CD8-positive, alpha-beta memory T cell (primary cell): ENCODE results near the gene ODF4. TPM values are rescaled to one million over a fixed set of nuclear protein-coding genes. Genes with fewer than 3 reads are reported as not detected.
"Not testable (repeated sequence)": the region's sequence is repeated elsewhere in the genome, so short reads cannot be mapped to it uniquely, and the experiment has no call there.

ENCODE experiments used
- CTCF ChIA-PET: fragments of 350-600 bp; sonication (Branson Sonifier 250); formaldehyde crosslinking; loops from one replicate; lab custom pipeline; 2021; ENCODE audit warnings: antibody characterized with exemption; lab: Charles Lee
- POLR2A ChIA-PET: fragments of 350-600 bp; sonication (Branson Sonifier 250); formaldehyde crosslinking; loops from one replicate; lab custom pipeline; 2021; ENCODE audit warnings: antibody characterized with exemption; lab: Charles Lee
- DNase-seq, 5 donors: peaks; one replicate each; pipeline versions ENCODE4 v3.0.0 to v3.0.0-alpha.2; 2020 to 2022; ENCODE audit warnings: mixed read lengths in 1 of 5
- H3K27ac ChIP-seq: one replicate; pipeline ENCODE4 v1.7.0; 2013; ENCODE audit warnings: low read depth, mild to moderate bottlenecking, low read length, moderate library complexity
- H3K27me3 ChIP-seq: 2 replicates; pipeline ENCODE4 v1.7.0; 2013; ENCODE audit warnings: low read length, mild to moderate bottlenecking; ENCODE audit not compliant: insufficient read depth, poor library complexity, severe bottlenecking
- H3K36me3 ChIP-seq: 2 replicates; pipeline ENCODE4 v1.7.0; 2013; ENCODE audit warnings: mild to moderate bottlenecking, low read length, moderate library complexity; ENCODE audit not compliant: insufficient read depth
- H3K4me1 ChIP-seq: 2 replicates; pipeline ENCODE4 v1.7.0; 2013; ENCODE audit warnings: mild to moderate bottlenecking, low read length, moderate library complexity; ENCODE audit not compliant: insufficient read depth
- H3K4me3 ChIP-seq: 2 replicates; pipeline ENCODE4 v1.7.0; 2013; ENCODE audit warnings: mild to moderate bottlenecking, low read length
- H3K9me3 ChIP-seq: 2 replicates; pipeline ENCODE4 v1.7.0; 2013; ENCODE audit warnings: mild to moderate bottlenecking, low read length
- H3K27ac Mint-ChIP-seq, 8 donors: one replicate each; pipeline ENCODE4 v1.8.0; 2020 to 2021; ENCODE audit warnings: mixed read lengths in 8 of 8, mild to moderate bottlenecking in 6 of 8, inconsistent platforms in 3 of 8, moderate library complexity in 3 of 8
- H3K27me3 Mint-ChIP-seq, 2 donors: one replicate each; pipeline ENCODE4 v1.8.0; 2020 to 2021; ENCODE audit warnings: mixed read lengths in 2 of 2, mild to moderate bottlenecking in 1 of 2, moderate library complexity in 1 of 2
- H3K36me3 Mint-ChIP-seq, 3 donors: one replicate each; pipeline ENCODE4 v1.8.0; 2020 to 2021; ENCODE audit warnings: mixed read lengths in 3 of 3, inconsistent platforms in 1 of 3, mild to moderate bottlenecking in 1 of 3
- H3K4me1 Mint-ChIP-seq, 3 donors: one replicate each; pipeline ENCODE4 v1.8.0; 2020 to 2021; ENCODE audit warnings: mixed read lengths in 3 of 3, inconsistent platforms in 1 of 3, mild to moderate bottlenecking in 1 of 3
- H3K4me3 Mint-ChIP-seq, 7 donors: one replicate each; pipeline ENCODE4 v1.8.0; 2020 to 2021; ENCODE audit warnings: mixed read lengths in 7 of 7, mild to moderate bottlenecking in 6 of 7, moderate library complexity in 4 of 7, inconsistent platforms in 2 of 7
- H3K9me3 Mint-ChIP-seq, 5 donors: one replicate each; pipeline ENCODE4 v1.8.0; 2020 to 2022; ENCODE audit warnings: mixed read lengths in 5 of 5, mild to moderate bottlenecking in 3 of 5, moderate library complexity in 2 of 5, inconsistent platforms in 1 of 5
- polyA plus RNA-seq: library from polyadenylated mRNA; unstranded; fragments of 300-500 nt; fragmentation: Illumina TruSeq; gene quantifications from one replicate; pipeline ENCODE4 v1.2.3, GENCODE V29; 2021
- total RNA-seq, 2 experiments: library from RNA; stranded (reverse); gene quantifications; one replicate each; pipeline ENCODE4 v1.2.3, GENCODE V29; 2021

Gene ODF4
- total and polyA plus RNA-seq, 3 experiments from 2014 or later, result not detected

DNA sequence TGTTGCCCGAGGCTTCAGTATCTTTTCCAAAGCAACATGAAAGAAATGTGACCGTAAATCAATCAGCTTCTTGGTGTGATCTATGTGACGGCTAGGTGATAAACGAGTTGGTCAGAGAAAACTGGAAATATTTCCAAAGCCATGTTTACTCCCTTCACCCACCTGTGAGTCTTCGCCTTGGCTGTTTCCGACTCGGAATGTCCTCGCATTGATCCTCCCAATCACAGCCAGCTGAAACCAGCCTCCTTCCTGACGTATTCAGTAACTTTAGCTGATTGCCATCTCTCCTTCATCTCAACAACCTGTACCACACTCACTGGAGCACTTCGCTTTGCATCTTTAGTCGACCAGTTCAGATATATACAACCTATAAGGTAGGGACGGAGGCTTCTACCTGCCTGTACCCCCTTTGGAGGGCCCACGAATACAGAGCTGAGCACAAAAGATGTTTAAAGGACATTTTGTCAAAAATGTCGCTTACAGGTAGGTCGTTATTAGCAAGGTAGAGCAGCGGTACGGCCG lies 36.2 kb downstream of the ODF4 start:
- Histone ChIP-seq H3K9me3 (no peaks in the 10 kb centered on the region), H3K4me1 (peaks cover 27% of the 10 kb centered on the region), H3K36me3 (peaks cover 34% of the 10 kb centered on the region), H3K27me3 (no peaks in the 10 kb centered on the region), H3K4me3 (peak overlapping the region; percentile 77), H3K27ac (peak overlapping the region; percentile 62)
- ChIA-PET CTCF (interaction anchor here (1.0 to 1.9 kb wide), 8 partner anchors 8 to 315 kb away, joined by 3 to 5 read pairs (median 4); partner anchors contain the start of gene NDEL1), POLR2A (interaction anchor here (0.6 to 1.4 kb wide), 3 partner anchors 80 to 300 kb away, joined by 3 to 6 read pairs (median 3); partner anchors contain the start of gene BORCS6)
- Mint-ChIP-seq H3K27me3 (no peaks in the 10 kb centered on the region), H3K9me3 (no peaks in the 10 kb centered on the region), H3K4me1 (peaks cover 41 to 55% (median 50%) of the 10 kb centered on the region in 3 donors), H3K4me3 (peak overlapping the region; percentile 88 to 97 (median 91)), H3K36me3 (peaks cover 5 to 61% (median 17%) of the 10 kb centered on the region in 3 donors), H3K27ac (peak overlapping the region; percentile 82 to 97 (median 92))
- DNase-seq, result no peak

DNA sequence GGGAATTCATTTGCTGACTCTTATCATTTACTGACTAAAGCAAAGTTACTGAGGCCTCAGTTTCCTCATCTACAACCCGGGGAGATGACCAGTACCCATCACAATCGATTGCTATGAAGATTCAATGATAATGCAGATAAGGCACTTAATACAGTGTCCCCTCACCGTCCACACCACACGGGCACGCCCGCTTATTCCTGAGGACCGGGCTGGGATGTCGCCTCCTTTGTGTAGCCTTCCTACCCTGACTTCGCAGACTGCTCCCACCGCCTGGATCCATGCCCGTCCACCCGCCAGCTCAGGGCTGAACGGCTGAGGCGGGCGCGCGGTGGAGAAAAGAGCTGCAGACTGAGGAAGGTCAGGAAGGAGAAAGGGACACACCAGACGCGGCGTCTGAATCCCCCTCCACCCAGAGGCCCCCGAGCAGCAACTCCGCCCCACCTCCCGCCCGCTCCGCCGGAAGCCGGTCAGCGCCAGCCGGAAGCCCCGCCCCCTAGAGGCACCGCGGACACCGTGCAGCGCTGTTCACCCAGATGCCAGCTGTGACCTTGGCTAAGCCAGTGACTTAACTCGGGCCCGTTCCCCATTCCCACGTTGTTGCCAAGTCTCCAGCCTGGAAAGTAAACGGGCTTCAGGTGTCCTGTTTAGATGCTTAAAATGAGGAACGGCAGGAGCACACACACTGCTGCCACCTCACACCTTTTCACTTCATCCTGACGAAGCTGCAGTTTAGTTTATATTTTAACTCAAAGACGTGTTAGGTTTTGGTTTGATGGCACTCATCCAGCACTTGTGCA lies 36.8 kb downstream of the ODF4 start, which contains the start of gene KRABD2:
TSS of gene KRABD2 (minus strand) at position 434 of the 797 bp plus-strand sequence.
- DNase-seq, result peak; percentile 86 to 93 (median 88)
- H3K9me3 ChIP-seq, result no peaks in the 10 kb centered on the region
- no peaks in the 10 kb centered on the region for H3K9me3 Mint-ChIP-seq
- H3K27ac Mint-ChIP-seq, result peak within 1 kb of the TSS; percentile 83 to 97 (median 94)
- H3K4me1 ChIP-seq, result peaks cover 34% of the 10 kb centered on the region
- H3K27me3 ChIP-seq, result no peaks in the 10 kb centered on the region
- CTCF ChIA-PET, result interaction anchor here (0.8 to 1.9 kb wide), 9 partner anchors 10 to 369 kb away, joined by 3 to 6 read pairs (median 3); partner anchors contain the start of gene NDEL1
- peaks cover 40% of the 10 kb centered on the region for H3K36me3 ChIP-seq
- H3K36me3 Mint-ChIP-seq, result peaks cover 5 to 63% (median 19%) of the 10 kb centered on the region in 3 donors
- H3K27me3 Mint-ChIP-seq, result no peaks in the 10 kb centered on the region
- POLR2A ChIA-PET, result interaction anchor here (0.5 to 1.4 kb wide), 6 partner anchors 59 to 1145 kb away, joined by 3 to 6 read pairs (median 3); partner anchors contain the start of genes BORCS6 and NDEL1
- H3K4me3 ChIP-seq, result peak within 1 kb of the TSS; percentile 77
- H3K4me3 Mint-ChIP-seq, result peak within 1 kb of the TSS; percentile 88 to 97 (median 91)
- peaks cover 46 to 62% (median 57%) of the 10 kb centered on the region in 3 donors for H3K4me1 Mint-ChIP-seq
- peak within 1 kb of the TSS; percentile 62 for H3K27ac ChIP-seq

DNA sequence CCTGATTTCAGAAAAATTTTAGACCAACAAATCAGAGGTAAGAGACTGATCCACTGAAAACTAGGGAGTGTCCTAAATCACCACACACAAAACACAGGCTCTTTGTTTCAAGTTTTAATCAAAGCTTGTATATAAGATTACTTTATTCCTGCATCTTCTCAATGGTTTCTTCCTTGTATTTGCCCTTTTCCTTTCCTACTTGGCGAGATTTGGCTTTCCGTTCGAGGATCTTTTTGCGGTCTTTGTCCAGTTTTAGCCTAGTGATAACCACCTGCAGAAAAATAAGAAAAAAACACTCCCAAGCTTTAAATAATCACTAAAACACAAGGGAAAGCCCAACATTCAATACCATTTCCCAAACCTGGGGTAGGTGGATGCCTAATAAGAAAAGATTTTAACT lies 37.8 kb downstream of the ODF4 start:
- Histone ChIP-seq H3K27ac (no peak overlapping the region), H3K36me3 (peaks cover 40% of the 10 kb centered on the region), H3K27me3 (no peaks in the 10 kb centered on the region), H3K4me3 (no peak overlapping the region), H3K4me1 (peaks cover 43% of the 10 kb centered on the region), H3K9me3 (no peaks in the 10 kb centered on the region)
- Mint-ChIP-seq H3K4me1 (peaks cover 54 to 68% (median 65%) of the 10 kb centered on the region in 3 donors), H3K27ac (peak overlapping the region; percentile 45 to 94 (median 91)), H3K9me3 (no peaks in the 10 kb centered on the region), H3K36me3 (peaks cover 5 to 66% (median 17%) of the 10 kb centered on the region in 3 donors), H3K4me3 (peak overlapping the region in 6 of 7 donors; percentile 16 to 97 (median 90)), H3K27me3 (no peaks in the 10 kb centered on the region)
- ChIA-PET POLR2A (interaction anchor here (1.2 kb wide), 1 partner anchor 58 kb away, joined by 3 read pairs; the partner anchor contains the start of gene NDEL1), CTCF (interaction anchor here (0.8 to 1.9 kb wide), 6 partner anchors 9 to 369 kb away, joined by 3 to 6 read pairs (median 4); no protein-coding TSS in a partner anchor)
- no peak for DNase-seq

DNA sequence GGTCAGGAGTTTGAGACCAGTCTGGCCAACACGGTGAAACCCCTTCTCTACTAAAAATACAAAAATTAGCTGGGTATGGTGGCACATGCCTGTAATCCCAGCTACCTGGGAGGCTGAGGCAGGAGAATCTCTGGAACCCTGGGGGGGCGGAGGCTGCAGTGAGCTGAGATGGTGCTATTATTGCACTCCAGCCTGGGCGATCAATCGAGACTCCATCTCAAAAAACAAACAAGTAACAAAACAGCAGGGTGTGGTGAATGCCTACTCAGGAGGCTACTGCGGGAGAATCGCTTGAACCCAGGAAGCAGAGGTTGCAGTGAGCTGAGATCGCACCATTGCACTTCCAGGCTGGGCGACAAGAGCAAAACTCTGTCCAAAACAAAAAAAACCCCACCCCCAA lies 38.5 kb downstream of the ODF4 start:
- Histone ChIP-seq H3K4me1 (peaks cover 43% of the 10 kb centered on the region), H3K36me3 (peaks cover 40% of the 10 kb centered on the region)
- Mint-ChIP-seq H3K4me3 (peak overlapping the region in 1 of 7 donors; percentile 97), H3K36me3 (peaks cover 9 to 73% (median 19%) of the 10 kb centered on the region in 3 donors), H3K4me1 (peaks cover 59 to 74% (median 72%) of the 10 kb centered on the region in 3 donors), H3K27ac (peak overlapping the region in 4 of 8 donors; percentile 1 to 94 (median 78))
- DNase-seq, H3K27ac ChIP-seq, H3K9me3 Mint-ChIP-seq, H3K4me3 ChIP-seq, H3K27me3 ChIP-seq, H3K9me3 ChIP-seq, H3K27me3 Mint-ChIP-seq, POLR2A ChIA-PET: not testable (repeated sequence)
- CTCF ChIA-PET, result interaction anchor here (1.6 kb wide), 1 partner anchor 368 kb away, joined by 5 read pairs; no protein-coding TSS in a partner anchor

DNA sequence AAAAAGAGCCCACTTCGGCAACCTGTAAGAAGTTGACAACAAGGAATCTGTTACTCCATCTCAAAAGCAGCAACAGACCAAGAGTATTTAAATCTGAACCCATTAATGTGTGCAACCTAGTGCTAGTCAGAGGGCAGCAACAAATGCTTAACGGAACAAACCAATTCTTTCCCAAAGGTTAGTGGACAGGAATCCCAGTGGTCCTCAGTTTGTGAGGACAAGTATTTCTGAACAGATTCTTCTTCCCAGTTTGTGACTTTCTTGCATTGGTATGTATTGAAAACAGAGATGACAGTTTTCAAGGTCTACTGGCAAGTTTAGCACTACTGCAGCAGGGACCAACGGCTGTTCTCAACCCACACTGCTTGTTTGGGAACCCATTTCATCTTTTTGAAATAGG lies 40.4 kb downstream of the ODF4 start:
- H3K36me3 ChIP-seq, result peaks cover 40% of the 10 kb centered on the region
- Mint-ChIP-seq H3K4me3 (peak overlapping the region in 4 of 7 donors; percentile 35 to 99 (median 72)), H3K9me3 (no peaks in the 10 kb centered on the region), H3K27ac (peak overlapping the region in 3 of 8 donors; percentile 43 to 56 (median 54)), H3K36me3 (peaks cover 10 to 74% (median 19%) of the 10 kb centered on the region in 3 donors), H3K27me3 (no peaks in the 10 kb centered on the region), H3K4me1 (peaks cover 66 to 87% (median 85%) of the 10 kb centered on the region in 3 donors)
- no peak overlapping the region for H3K27ac ChIP-seq
- CTCF ChIA-PET, result no interaction called here
- H3K9me3 ChIP-seq, result no peaks in the 10 kb centered on the region
- H3K4me3 ChIP-seq, result no peak overlapping the region
- H3K4me1 ChIP-seq, result peaks cover 55% of the 10 kb centered on the region
- POLR2A ChIA-PET, result no interaction called here
- DNase-seq, result no peak
- no peaks in the 10 kb centered on the region for H3K27me3 ChIP-seq

DNA sequence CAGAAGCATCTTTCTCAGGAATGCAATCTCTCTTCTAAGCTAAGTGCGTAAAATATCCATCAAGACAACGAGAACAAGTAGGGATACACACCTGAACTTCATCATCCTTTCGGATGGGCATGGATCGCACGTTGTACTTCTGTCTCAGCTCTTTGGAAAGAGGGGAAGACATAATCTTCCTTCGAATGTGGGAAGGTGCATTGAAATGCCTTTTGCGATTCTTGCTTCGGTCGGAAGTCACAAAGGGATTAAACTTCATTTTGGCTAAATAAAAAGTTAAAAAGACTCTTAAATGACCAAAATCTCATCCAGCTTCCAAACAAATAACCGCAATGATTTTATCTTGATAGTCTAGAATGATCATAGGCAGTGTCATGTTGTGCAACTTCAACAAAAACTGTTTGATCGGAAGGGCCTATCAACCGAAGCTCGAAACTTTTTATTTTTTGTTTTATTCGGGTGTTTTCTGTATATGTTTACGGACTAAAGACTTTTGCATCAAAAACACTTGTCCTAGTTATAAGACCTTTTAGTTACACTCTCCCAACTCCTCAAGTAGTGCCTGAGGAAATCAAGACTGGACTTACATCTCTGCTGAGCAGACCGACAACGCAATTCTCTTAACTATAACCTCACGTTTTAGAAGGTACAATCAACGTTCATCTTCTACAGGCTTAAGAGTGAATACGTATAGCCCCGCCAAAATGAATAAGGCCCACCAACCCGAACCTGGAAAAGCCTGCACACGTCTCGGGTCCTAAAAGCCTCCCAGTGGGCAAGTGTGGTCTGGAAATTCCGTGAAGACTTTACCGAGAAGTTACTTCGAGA lies 42.6 kb downstream of the ODF4 start:
- POLR2A ChIA-PET, result interaction anchor here (1.3 kb wide), 1 partner anchor 53 kb away, joined by 6 read pairs; the partner anchor contains the start of gene NDEL1
- Histone ChIP-seq H3K27ac (peak overlapping the region; percentile 75), H3K27me3 (no peaks in the 10 kb centered on the region), H3K4me1 (peaks cover 43% of the 10 kb centered on the region), H3K36me3 (peaks cover 39% of the 10 kb centered on the region), H3K4me3 (peak overlapping the region; percentile 90), H3K9me3 (no peaks in the 10 kb centered on the region)
- peaks cover 0 to 2% of the 10 kb centered on the region in 2 donors for H3K27me3 Mint-ChIP-seq
- peak overlapping the region; percentile 90 to 99 (median 94) for H3K27ac Mint-ChIP-seq
- H3K36me3 Mint-ChIP-seq, result peaks cover 10 to 56% (median 19%) of the 10 kb centered on the region in 3 donors
- CTCF ChIA-PET, result interaction anchor here (0.6 to 1.9 kb wide), 7 partner anchors 11 to 553 kb away, joined by 3 to 7 read pairs (median 3); no protein-coding TSS in a partner anchor
- H3K4me1 Mint-ChIP-seq, result peaks cover 54 to 74% (median 73%) of the 10 kb centered on the region in 3 donors
- no peak for DNase-seq
- peak overlapping the region; percentile 94 to 100 (median 97) for H3K4me3 Mint-ChIP-seq
- no peaks in the 10 kb centered on the region for H3K9me3 Mint-ChIP-seq

DNA sequence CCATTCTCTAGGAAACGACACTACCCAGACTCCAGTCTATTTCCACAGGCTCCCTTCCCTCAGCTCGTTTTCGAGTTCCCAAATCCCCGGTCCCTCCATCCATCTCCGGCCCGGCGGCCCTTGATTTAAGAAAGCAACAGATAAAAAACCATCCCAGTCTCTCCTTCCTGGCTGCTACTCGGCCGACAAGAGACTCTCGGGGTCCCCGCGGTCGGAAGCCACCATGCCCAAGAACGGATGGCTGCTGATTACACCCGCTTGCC lies 43.2 kb downstream of the ODF4 start:
- Histone ChIP-seq H3K27me3 (no peaks in the 10 kb centered on the region), H3K36me3 (peaks cover 34% of the 10 kb centered on the region), H3K4me1 (peaks cover 48% of the 10 kb centered on the region), H3K9me3 (no peaks in the 10 kb centered on the region), H3K27ac (peak overlapping the region; percentile 75), H3K4me3 (peak overlapping the region; percentile 90)
- ChIA-PET CTCF (interaction anchor here (0.7 to 1.9 kb wide), 5 partner anchors 12 to 553 kb away, joined by 3 to 7 read pairs (median 3); no protein-coding TSS in a partner anchor), POLR2A (interaction anchor here (1.3 kb wide), 1 partner anchor 53 kb away, joined by 6 read pairs; the partner anchor contains the start of gene NDEL1)
- H3K4me1 Mint-ChIP-seq, result peaks cover 55 to 75% (median 74%) of the 10 kb centered on the region in 3 donors
- no peaks in the 10 kb centered on the region for H3K9me3 Mint-ChIP-seq
- peaks cover 0 to 2% of the 10 kb centered on the region in 2 donors for H3K27me3 Mint-ChIP-seq
- H3K36me3 Mint-ChIP-seq, result peaks cover 10 to 51% (median 17%) of the 10 kb centered on the region in 3 donors
- DNase-seq, result no peak
- H3K4me3 Mint-ChIP-seq, result peak overlapping the region; percentile 94 to 100 (median 97)
- peak overlapping the region; percentile 90 to 99 (median 94) for H3K27ac Mint-ChIP-seq
